ENCODE measurements around the gene RORB. TPM values are rescaled to one million over a fixed set of nuclear protein-coding genes. Genes with fewer than 3 reads are reported as not detected.

The RORB gene
- 0.13 and 0.17 TPM in 2 replicates for total RNA-seq (2014; rRNA removed; shearing (Covaris generic))
- 0.15 and 0.23 TPM in 2 replicates for polyA plus RNA-seq (2015; cell fraction: cytosol; rRNA removed)
- polyA plus RNA-seq (2015; cell fraction: nucleus; rRNA removed), result 0.11 and 0.19 TPM in 2 replicates

GRCh38 chr9:74496819-74497747, at the start of gene RORB:
RORB (plus strand) TSS chr9:74497335; CDS start chr9:74497977, 642 bp downstream.
- DNase-seq (ENCODE audit: low read depth), result peak; percentile 17

- no peak for DNase-seq (ENCODE audit: low read depth)
These were observed 49.5 kb upstream of the RORB start for GRCh38 chr9:74447451-74448193.

GRCh38 chr9:74449060-74449459, 48.1 kb upstream of the RORB start:
- no peak for DNase-seq (ENCODE audit: low read depth)

GRCh38 chr9:74458832-74459231, 38.3 kb upstream of the RORB start:
- DNase-seq (ENCODE audit: low read depth), result peak; percentile 32

GRCh38 chr9:74463825-74464224, 33.3 kb upstream of the RORB start:
- peak; percentile 38 for DNase-seq (ENCODE audit: low read depth)

- peak; percentile 66 for DNase-seq (ENCODE audit: low read depth)
These were observed 18.5 kb upstream of the RORB start for GRCh38 chr9:74478606-74479005.

GRCh38 chr9:74479711-74480110, 17.4 kb upstream of the RORB start:
- DNase-seq (ENCODE audit: low read depth), result peak; percentile 12

- no peak for DNase-seq (ENCODE audit: low read depth)
These were observed 9.7 kb upstream of the RORB start for GRCh38 chr9:74487395-74487794.

GRCh38 chr9:74493512-74493911, 3.6 kb upstream of the RORB start:
- no peak for DNase-seq (ENCODE audit: low read depth)

GRCh38 chr9:74494490-74494889, 2.6 kb upstream of the RORB start:
- DNase-seq (ENCODE audit: low read depth), result no peak

GRCh38 chr9:74496406-74496805, 729 bp upstream of the RORB start:
- DNase-seq (ENCODE audit: low read depth), result no peak

- DNase-seq (ENCODE audit: low read depth), result peak; percentile 2
These were observed 849 bp downstream of the RORB start for GRCh38 chr9:74497748-74498620.

- no peak for DNase-seq (ENCODE audit: low read depth)
These were observed 1.5 kb downstream of the RORB start for GRCh38 chr9:74498621-74499095.

- no peak for DNase-seq (ENCODE audit: low read depth)
These were observed 2.0 kb downstream of the RORB start for GRCh38 chr9:74499111-74499601.

GRCh38 chr9:74499770-74500583, 2.8 kb downstream of the RORB start:
- no peak for DNase-seq (ENCODE audit: low read depth)

- no peak for DNase-seq (ENCODE audit: low read depth)
These were observed 3.4 kb downstream of the RORB start for GRCh38 chr9:74500584-74500924.

- no peak for DNase-seq (ENCODE audit: low read depth)
These were observed 4.4 kb downstream of the RORB start for GRCh38 chr9:74501570-74501969.

- no peak for DNase-seq (ENCODE audit: low read depth)
These were observed 6.1 kb downstream of the RORB start for GRCh38 chr9:74503219-74503618.

GRCh38 chr9:74503666-74504065, 6.5 kb downstream of the RORB start:
- DNase-seq (ENCODE audit: low read depth), result no peak

- no peak for DNase-seq (ENCODE audit: low read depth)
These were observed 14.2 kb downstream of the RORB start for GRCh38 chr9:74511333-74511732.

Measured in HT1080 (cell line).